LNCaP clone FGC (cell line): ENCODE results near the gene OSBPL1A.

ENCODE experiments used
- DNase-seq: peaks from one replicate; pipeline ENCODE4 v3.0.0-alpha.2; 2011; ENCODE audit warnings: low read depth
- H3K4me3 ChIP-seq: 2 replicates; pipeline ENCODE4 v1.5.1; 2011; ENCODE audit warnings: mild to moderate bottlenecking, low read depth, low read length, control low read depth
- CTCF ChIP-seq: IDR thresholded peaks from 2 replicates; pipeline ENCODE4 v1.5.1; 2012; ENCODE audit warnings: mild to moderate bottlenecking; ENCODE audit not compliant: control insufficient read depth, insufficient read depth; ENCODE audit errors: extremely low read depth

Gene OSBPL1A

GRCh38 chr18:24397694-24398368, at the start of gene OSBPL1A:
TSS of gene OSBPL1A (minus strand) at chr18:24397824. CDS start at chr18:24377533, 20,291 bp downstream.
- peak within 1 kb of the TSS; percentile 84 for H3K4me3 ChIP-seq
- DNase-seq, result peak; percentile 96
- TF ChIP-seq CTCF, result no peak

- no peak overlapping the region for H3K4me3 ChIP-seq
- peak; percentile 88 for DNase-seq
- TF ChIP-seq CTCF, result peak; percentile 49
These were observed 49.4 kb upstream of the OSBPL1A start for GRCh38 chr18:24446953-24447538.

- TF ChIP-seq CTCF, result no peak
These were observed 48.8 kb upstream of the OSBPL1A start for GRCh38 chr18:24446453-24446852.

DNA sequence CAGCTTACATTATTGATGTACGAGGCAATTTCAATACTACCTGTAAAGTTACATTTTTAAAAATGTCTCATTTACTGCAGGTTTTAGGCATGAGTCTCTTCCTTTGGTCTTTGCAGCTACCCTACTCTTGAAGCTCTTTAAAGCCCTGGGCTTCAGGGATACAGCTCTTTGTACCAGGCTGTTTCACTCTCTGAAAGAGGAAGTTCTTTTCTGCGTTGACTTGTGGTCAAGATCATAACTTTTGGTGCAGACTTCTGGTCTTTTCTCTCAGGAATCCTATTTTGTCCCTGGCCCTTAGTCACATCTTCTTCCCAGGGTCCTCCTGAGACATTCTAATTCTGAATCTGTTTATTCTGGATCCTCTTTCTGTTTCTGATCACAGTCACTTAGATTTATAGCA, 46.2 kb upstream of the OSBPL1A start:
- TF ChIP-seq CTCF, result no peak
- DNase-seq, result no peak

More at GRCh38 chr18:24446453-24446852, 48.8 kb upstream of the OSBPL1A start:
- no peak overlapping the region for H3K4me3 ChIP-seq
- no peak for DNase-seq

GRCh38 chr18:24436939-24437338, 39.3 kb upstream of the OSBPL1A start:
- TF ChIP-seq CTCF, result no peak
- DNase-seq, result no peak
- H3K4me3 ChIP-seq, result no peak overlapping the region

More for the DNA sequence above, 46.2 kb upstream of the OSBPL1A start:
- H3K4me3 ChIP-seq, result no peak overlapping the region

GRCh38 chr18:24432618-24433017, 35.0 kb upstream of the OSBPL1A start:
- no peak for DNase-seq
- no peak overlapping the region for H3K4me3 ChIP-seq
- TF ChIP-seq CTCF, result no peak
